WI38 (cell line): Measurements from ENCODE around the gene TCF7L2.
A peak's percentile ranks its signal among the peaks of the same experiment; 100 is the strongest.

Experiments
- H3K4me3 ChIP-seq: 2 replicates; pipeline ENCODE4 v1.5.1; 2011; ENCODE audit warnings: low read depth, mild to moderate bottlenecking, control low read depth, low read length
- TF ChIP-seq, protein P1 (sequence below): IDR thresholded peaks from 2 replicates; pipeline ENCODE4 v1.5.1; 2012; ENCODE audit warnings: low read depth, mild to moderate bottlenecking, control low read depth, low read length

TCF7L2 gene

DNA sequence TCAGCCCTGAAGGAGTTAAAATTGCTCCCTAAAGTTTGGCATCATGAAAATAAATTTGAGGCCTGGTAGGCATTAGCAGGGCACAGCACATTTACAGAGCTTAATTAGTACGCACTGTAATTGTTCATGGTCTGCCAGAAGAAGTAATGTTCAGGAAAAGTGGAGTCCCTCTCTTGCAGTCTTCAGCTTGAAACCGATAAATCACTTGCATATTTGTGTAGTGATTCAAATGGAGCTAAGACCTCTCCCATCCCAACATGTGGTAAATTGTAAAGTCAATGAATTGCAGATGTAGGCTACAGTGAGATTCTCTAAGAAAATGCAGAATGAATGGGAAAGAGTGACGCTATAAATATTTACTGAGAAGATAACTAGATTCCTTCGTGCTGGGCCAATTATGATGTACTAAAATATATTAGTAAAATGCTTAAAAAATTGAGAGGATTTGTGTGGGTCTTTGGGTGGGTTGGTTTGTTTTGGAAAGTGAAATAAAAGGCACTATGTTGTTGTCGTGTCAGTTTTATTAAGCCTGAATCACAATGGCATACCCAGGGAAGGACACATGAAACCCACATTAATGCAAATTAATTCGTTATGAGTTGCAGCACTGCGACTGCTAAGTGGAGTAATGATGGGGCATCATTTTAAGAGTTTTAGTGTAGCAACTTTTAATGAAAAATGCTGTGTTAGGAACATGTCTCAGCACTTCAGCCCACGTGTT, 8.4 kb downstream of the TCF7L2 start:
- peak overlapping the region; percentile 13 for H3K4me3 ChIP-seq
- TF ChIP-seq, protein P1, sequence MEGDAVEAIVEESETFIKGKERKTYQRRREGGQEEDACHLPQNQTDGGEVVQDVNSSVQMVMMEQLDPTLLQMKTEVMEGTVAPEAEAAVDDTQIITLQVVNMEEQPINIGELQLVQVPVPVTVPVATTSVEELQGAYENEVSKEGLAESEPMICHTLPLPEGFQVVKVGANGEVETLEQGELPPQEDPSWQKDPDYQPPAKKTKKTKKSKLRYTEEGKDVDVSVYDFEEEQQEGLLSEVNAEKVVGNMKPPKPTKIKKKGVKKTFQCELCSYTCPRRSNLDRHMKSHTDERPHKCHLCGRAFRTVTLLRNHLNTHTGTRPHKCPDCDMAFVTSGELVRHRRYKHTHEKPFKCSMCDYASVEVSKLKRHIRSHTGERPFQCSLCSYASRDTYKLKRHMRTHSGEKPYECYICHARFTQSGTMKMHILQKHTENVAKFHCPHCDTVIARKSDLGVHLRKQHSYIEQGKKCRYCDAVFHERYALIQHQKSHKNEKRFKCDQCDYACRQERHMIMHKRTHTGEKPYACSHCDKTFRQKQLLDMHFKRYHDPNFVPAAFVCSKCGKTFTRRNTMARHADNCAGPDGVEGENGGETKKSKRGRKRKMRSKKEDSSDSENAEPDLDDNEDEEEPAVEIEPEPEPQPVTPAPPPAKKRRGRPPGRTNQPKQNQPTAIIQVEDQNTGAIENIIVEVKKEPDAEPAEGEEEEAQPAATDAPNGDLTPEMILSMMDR: no peak

DNA sequence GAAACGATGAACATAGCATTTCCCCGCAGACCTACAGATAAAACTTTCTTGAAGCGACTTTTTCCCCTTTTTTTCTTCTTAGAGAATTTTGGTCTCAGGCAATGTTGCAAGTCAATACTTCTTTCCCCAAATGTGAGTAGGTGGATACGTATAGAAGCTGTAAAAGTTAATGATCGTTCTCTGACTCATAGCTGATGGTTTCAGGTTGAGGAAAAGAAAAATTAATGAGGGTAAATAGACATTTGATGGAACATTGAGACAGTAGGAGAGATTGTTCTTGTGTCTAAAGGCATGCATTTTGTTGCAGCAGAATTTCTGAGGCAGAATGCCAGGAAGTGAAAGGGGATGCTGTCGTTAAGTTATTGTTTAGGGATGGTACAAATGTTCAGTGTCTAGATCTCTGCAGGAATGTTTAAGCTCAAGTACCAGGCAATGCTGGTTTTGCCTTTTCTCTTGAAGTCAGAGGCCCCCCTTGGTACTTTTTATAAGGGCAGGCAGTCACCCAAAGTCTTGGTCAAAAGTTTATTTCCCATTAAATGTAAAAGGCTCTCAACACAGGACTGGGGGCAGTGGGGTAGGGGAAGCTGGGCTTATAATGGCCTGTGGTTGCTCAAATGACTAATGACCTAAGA, 9.3 kb downstream of the TCF7L2 start:
- H3K4me3 ChIP-seq: no peak overlapping the region
- TF ChIP-seq, protein P1: no peak

DNA sequence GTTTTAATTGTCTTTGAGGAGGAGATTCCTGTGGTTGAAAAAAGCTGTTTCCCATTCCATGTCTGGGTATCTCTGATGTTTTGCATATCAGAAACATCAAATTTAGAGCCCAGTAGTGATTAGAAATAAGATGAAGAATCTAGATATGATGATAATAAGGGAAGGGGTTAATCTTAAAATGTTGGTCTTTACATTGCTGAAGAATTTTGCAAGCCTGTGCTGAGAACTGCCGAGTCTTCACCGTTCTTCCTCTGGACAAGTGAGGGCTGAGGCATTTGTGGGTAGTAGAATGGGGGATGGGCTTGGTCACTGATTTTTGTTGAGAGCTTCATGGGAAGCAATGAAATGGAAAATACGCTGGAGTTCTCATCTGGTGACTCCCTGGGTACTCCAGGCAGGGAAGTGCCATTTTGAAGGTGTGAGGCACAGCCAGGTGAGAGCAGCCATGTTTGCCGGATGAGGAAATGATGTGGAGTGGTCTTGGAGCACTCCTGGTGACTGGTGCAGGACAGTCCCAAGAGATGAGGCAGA, 10.2 kb downstream of the TCF7L2 start:
- TF ChIP-seq, protein P1: no peak
- no peak overlapping the region for H3K4me3 ChIP-seq

DNA sequence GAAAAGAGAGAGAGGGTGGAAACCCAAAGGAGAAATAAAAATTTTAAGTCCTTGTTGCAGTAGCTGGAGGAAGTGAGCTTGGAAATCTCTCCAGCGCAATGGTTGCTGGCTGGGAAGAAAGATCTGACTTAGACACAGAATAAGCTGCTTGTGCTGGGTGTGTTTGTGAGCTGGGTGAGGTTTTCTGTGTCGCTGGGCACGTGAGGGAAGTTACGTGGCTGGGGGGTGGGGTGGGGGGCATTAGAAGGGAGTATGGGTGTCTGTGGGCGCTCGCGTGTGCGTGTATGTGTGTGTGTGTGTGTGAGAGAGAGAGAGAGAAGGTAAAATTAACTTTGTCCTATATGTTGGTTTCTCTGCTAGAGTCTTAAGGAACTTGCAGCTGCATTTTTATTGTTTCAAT, 11.6 kb downstream of the TCF7L2 start:
- H3K4me3 ChIP-seq: no peak overlapping the region
- TF ChIP-seq, protein P1: no peak

DNA sequence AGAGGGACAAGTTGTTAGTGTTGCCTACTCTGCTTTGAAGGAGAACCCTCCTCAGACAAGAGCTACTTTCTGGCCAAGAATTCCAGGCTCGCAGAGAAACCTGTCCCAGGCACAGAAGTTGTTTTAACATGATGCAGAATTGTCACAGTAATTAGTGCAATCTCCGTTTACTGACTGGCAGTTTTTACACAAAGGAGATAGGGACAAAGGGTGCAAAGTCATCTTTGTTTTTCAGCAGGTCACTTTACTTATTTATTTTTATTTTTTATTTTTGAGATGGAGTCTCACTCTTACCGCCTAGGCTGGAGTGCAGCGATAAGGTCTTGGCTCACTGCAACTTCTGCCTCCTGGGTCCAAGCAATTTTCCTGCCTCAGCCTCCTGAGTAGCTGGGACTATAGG, 12.3 kb downstream of the TCF7L2 start:
- TF ChIP-seq, protein P1: no peak
- H3K4me3 ChIP-seq: no peak overlapping the region

DNA sequence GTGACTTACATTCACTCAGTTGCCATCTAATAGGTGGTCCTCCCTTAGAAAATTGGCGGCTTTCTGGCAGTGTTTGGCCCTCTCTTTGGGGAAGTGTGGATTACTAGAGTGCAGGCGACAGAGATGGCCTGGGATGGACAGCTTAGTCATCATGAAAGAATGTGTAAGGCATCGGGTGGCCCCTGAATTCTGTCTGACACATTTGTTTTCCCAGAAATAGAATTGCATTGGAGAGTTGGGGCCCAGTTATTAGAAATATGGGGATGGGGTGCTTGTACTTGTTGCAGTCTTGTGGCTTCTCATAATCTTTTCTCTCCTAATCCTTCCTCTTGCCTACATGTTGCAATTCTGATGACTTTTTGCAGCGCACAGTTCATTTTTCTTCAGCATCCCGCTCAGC, 13.8 kb downstream of the TCF7L2 start:
- no peak overlapping the region for H3K4me3 ChIP-seq
- TF ChIP-seq, protein P1: no peak

DNA sequence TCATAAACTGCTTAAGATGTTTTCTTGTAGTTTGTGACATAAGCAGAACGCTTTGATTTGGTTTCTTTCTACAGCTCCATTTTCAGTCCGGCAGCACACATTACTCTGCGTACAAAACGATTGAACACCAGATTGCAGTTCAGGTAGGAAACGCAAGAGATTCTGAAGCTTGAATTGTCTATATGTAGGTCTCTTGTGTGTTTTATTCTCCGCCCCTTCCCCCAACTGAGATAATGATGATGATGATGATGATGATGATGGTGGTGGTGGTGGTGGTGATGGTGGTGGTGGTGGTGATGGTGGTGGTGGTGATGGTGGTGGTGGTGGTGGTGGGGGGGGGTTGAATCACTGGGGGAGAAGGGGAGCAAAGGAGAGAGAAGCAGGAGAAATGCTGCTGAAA, 14.4 kb downstream of the TCF7L2 start:
- H3K4me3 ChIP-seq: no peak overlapping the region
- TF ChIP-seq, protein P1: no peak
